K562 (cell line): ENCODE results near the gene MRPS31. TPM values are rescaled to one million over a fixed set of nuclear protein-coding genes. Genes with fewer than 3 reads are reported as not detected.

ENCODE experiments used
- ARNT ChIP-seq, 2 experiments: fragments of 450-650 bp; IDR thresholded peaks; 2 replicates each; pipeline ENCODE4 v1.6.1; 2016; ENCODE audit warnings: mild to moderate bottlenecking in 1 of 2
- CHCHD3 ChIP-seq: fragments of 250-450 bp; sonication (Bioruptor Pico); IDR thresholded peaks from 2 replicates; pipeline ENCODE4 v2.1.2; 2022; ENCODE audit warnings: mild to moderate bottlenecking
- DMBX1 ChIP-seq: fragments of 250-450 bp; sonication (Bioruptor Pico); IDR thresholded peaks from 2 replicates; pipeline ENCODE4 v1.8.0; 2022; ENCODE audit warnings: inconsistent platforms, mild to moderate bottlenecking, moderate library complexity, borderline replicate concordance
- ETV6 ChIP-seq, 3 experiments: fragments of 150-350 bp in 1 of 3; sonication (generic) in 1 of 3; formaldehyde crosslinking in 1 of 3; IDR thresholded peaks; 2 replicates each; pipeline versions ENCODE4 v1.6.1 to v1.8.0; 2014 to 2022; ENCODE audit warnings: borderline replicate concordance in 2 of 3, low read depth in 2 of 3, antibody characterized with exemption in 1 of 3, low read length in 1 of 3, mild to moderate bottlenecking in 1 of 3, missing genetic modification reagents in 1 of 3
- NCOA1 ChIP-seq: fragments of 450-650 bp; IDR thresholded peaks from 2 replicates; pipeline ENCODE4 v1.6.1; 2016; ENCODE audit warnings: low read depth
- NCOR1 ChIP-seq: fragments of 450-650 bp; IDR thresholded peaks from 2 replicates; pipeline ENCODE4 v1.6.1; 2016; ENCODE audit warnings: mild to moderate bottlenecking, moderate library complexity
- SAFB ChIP-seq: fragments of 200-400 bp; formaldehyde crosslinking; IDR thresholded peaks from 2 replicates; pipeline ENCODE4 v1.6.1; 2017; ENCODE audit warnings: low read depth, low read length, borderline replicate concordance
- TEAD2 ChIP-seq: fragments of 450-650 bp; IDR thresholded peaks from 2 replicates; pipeline ENCODE4 v1.6.1; 2016; ENCODE audit warnings: missing genetic modification characterization, control low read depth, missing compliant biosample characterization
- XRCC4 ChIP-seq: IDR thresholded peaks from one replicate; pipeline ENCODE4 v1.6.1; 2011; ENCODE audit not compliant: insufficient read depth, insufficient read length; ENCODE audit errors: extremely low read depth
- XRCC5 ChIP-seq: fragments of 200-400 bp; formaldehyde crosslinking; IDR thresholded peaks from 2 replicates; pipeline ENCODE4 v1.6.1; 2017; ENCODE audit warnings: low read depth, mild to moderate bottlenecking, low read length
- ZNF699 ChIP-seq: fragments of 250-450 bp; sonication (Bioruptor Pico); IDR thresholded peaks from 2 replicates; pipeline ENCODE4 v1.8.0; 2021; ENCODE audit warnings: mild to moderate bottlenecking, moderate library complexity; ENCODE audit not compliant: insufficient replicate concordance
- polyA plus RNA-seq, 8 experiments: library from polyadenylated mRNA; depleted of rRNA in 4 of 8; stranded (reverse) in 5 of 8; unstranded in 3 of 8; fragments of >200 nt; fragmentation: Nextera tagmentation in 2 of 8; fragmentation: Illumina TruSeq in 1 of 8; extraction: Ambion mirVana in 2 of 8; extraction: Trizol in 1 of 8; gene quantifications; 2 replicates each; pipeline versions ENCODE4 v1.2.1 to v1.2.3, GENCODE V29; 2011 to 2014; ENCODE audit warnings: inconsistent platforms in 1 of 8, missing spikeins in 1 of 8
- total RNA-seq, 7 experiments: library from RNA; depleted of rRNA in 6 of 7; stranded (reverse); fragments of >200 nt in 6 of 7; fragmentation: Illumina TruSeq in 2 of 7; extraction: Trizol in 2 of 7; gene quantifications; 2 replicates each; pipeline versions ENCODE4 v1.2.1 to v1.2.3, GENCODE V29; 2011 to 2021; ENCODE audit warnings: low replicate concordance in 1 of 7
- TF ChIP-seq, protein P1 (sequence below): sonication (generic); formaldehyde crosslinking; IDR thresholded peaks from 2 replicates; pipeline ENCODE4 v1.8.0; 2022; ENCODE audit warnings: missing genetic modification reagents, mild to moderate bottlenecking, borderline replicate concordance
- TF ChIP-seq, protein P2 (sequence below), 2 experiments: IDR thresholded peaks; 2 replicates each; pipeline ENCODE4 v1.6.1; 2011; ENCODE audit warnings: borderline replicate concordance in 1 of 2, control low read depth in 1 of 2, low read depth in 1 of 2, low read length in 1 of 2, mild to moderate bottlenecking in 1 of 2, mixed read lengths in 1 of 2, moderate library complexity in 1 of 2; ENCODE audit not compliant: insufficient read depth in 1 of 2, insufficient read length in 1 of 2, poor library complexity in 1 of 2, severe bottlenecking in 1 of 2; ENCODE audit errors: extremely low read depth in 1 of 2

Gene MRPS31
- total and polyA plus RNA-seq, 9 of the 15 experiments (the other 6 are each of a cell fraction or from before 2014, with no cell fraction given): 20.3 to 57.8 (median 37.1) TPM

DNA sequence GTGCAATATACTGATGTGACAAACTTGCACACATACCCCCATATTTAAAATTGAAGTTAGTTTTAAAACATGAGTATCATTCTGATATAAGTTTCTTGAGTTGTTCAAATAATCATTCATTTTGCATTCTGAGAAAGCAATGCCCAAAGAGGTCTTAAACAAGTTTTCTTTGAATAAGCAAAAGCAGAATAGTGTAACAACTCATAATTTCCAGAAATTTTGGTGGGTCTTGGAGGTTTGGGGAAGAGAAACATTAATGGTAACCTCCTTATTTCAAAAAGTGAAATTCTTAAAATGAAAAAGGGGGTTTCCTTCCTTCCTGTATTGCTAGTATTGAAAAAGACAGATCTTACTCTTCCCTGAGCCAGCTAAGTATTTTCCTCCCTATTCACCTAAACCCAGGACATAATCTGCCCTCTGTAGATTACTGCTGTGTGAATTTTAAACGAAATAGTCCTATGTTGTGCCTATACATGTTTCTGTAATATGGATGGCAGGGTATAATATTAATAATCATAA lies 48.9 kb upstream of the MRPS31 start (continued):
- TF ChIP-seq ETV6 (IDR thresholded peaks at IDR 0.05; ENCODE audit: borderline replicate concordance in 1 of 2, low read depth in 2 of 2, low read length in 1 of 2) (no peak), ETV6 (CRISPR knock-in tag; IDR thresholded peaks at IDR 0.05; ENCODE audit: borderline replicate concordance) (no peak), XRCC5 (no peak), DMBX1 (CRISPR knock-in tag) (no peak), XRCC4 (no peak), NCOR1 (no peak), SAFB (no peak), TEAD2 (tag) (no peak), NCOA1 (no peak), ZNF699 (no peak), ARNT (IDR thresholded peaks at IDR 0.05) (no peak), CHCHD3 (CRISPR knock-in tag) (no peak)
- TF ChIP-seq, protein P1, sequence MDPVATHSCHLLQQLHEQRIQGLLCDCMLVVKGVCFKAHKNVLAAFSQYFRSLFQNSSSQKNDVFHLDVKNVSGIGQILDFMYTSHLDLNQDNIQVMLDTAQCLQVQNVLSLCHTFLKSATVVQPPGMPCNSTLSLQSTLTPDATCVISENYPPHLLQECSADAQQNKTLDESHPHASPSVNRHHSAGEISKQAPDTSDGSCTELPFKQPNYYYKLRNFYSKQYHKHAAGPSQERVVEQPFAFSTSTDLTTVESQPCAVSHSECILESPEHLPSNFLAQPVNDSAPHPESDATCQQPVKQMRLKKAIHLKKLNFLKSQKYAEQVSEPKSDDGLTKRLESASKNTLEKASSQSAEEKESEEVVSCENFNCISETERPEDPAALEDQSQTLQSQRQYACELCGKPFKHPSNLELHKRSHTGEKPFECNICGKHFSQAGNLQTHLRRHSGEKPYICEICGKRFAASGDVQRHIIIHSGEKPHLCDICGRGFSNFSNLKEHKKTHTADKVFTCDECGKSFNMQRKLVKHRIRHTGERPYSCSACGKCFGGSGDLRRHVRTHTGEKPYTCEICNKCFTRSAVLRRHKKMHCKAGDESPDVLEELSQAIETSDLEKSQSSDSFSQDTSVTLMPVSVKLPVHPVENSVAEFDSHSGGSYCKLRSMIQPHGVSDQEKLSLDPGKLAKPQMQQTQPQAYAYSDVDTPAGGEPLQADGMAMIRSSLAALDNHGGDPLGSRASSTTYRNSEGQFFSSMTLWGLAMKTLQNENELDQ (CRISPR knock-in tag): no peak
- TF ChIP-seq, protein P2, sequence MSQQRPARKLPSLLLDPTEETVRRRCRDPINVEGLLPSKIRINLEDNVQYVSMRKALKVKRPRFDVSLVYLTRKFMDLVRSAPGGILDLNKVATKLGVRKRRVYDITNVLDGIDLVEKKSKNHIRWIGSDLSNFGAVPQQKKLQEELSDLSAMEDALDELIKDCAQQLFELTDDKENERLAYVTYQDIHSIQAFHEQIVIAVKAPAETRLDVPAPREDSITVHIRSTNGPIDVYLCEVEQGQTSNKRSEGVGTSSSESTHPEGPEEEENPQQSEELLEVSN (IDR thresholded peaks at IDR 0.05; ENCODE audit: borderline replicate concordance in 1 of 2, extremely low read depth in 1 of 2, insufficient read depth in 1 of 2, insufficient read length in 1 of 2, low read depth in 1 of 2, low read length in 1 of 2, poor library complexity in 1 of 2, severe bottlenecking in 1 of 2): no peak
- TF ChIP-seq, all 486 proteins: peak for 0
